Mucosa of rectum (tissue), 2 donors: ENCODE data around the gene DOK7.

Experiments
- H3K27ac ChIP-seq, 2 donors: one replicate each; pipeline ENCODE4 v1.7.0; 2013; ENCODE audit warnings: inconsistent platforms in 2 of 2, low read depth in 2 of 2, low read length in 2 of 2
- H3K27me3 ChIP-seq, 2 donors: one replicate each; pipeline ENCODE4 v1.7.0; 2013; ENCODE audit warnings: low read length in 2 of 2; ENCODE audit not compliant: control insufficient read depth in 2 of 2, insufficient read depth in 2 of 2
- H3K36me3 ChIP-seq, 2 donors: one replicate each; pipeline ENCODE4 v1.7.0; 2013; ENCODE audit warnings: low read length in 2 of 2; ENCODE audit not compliant: control insufficient read depth in 2 of 2, insufficient read depth in 2 of 2
- H3K4me1 ChIP-seq, 2 donors: one replicate each; pipeline ENCODE4 v1.7.0; 2013; ENCODE audit warnings: low read length in 2 of 2, mild to moderate bottlenecking in 1 of 2; ENCODE audit not compliant: control insufficient read depth in 2 of 2, insufficient read depth in 2 of 2
- H3K4me3 ChIP-seq, 2 donors: one replicate each; pipeline ENCODE4 v1.7.0; 2013; ENCODE audit warnings: low read length in 2 of 2
- H3K9ac ChIP-seq, 2 donors: one replicate each; pipeline ENCODE4 v1.7.0; 2013; ENCODE audit warnings: low read length in 2 of 2, low read depth in 1 of 2, mild to moderate bottlenecking in 1 of 2
- H3K9me3 ChIP-seq, 2 donors: one replicate each; pipeline ENCODE4 v1.7.0; 2013; ENCODE audit warnings: low read length in 2 of 2; ENCODE audit not compliant: control insufficient read depth in 2 of 2
- donor health status: healthy.
- donor health status: Normal muscosa, but diverticular disease.

DOK7 gene

GRCh38 chr4:3488820-3489219 lies 25.7 kb downstream of the DOK7 start:
- Histone ChIP-seq H3K9me3 (no peaks in the 10 kb centered on the region), H3K27ac (no peak overlapping the region), H3K27me3 (peaks cover 13 to 17% of the 10 kb centered on the region in 2 donors), H3K36me3 (no peaks in the 10 kb centered on the region), H3K4me3 (no peak overlapping the region), H3K9ac (no peak overlapping the region), H3K4me1 (peaks cover 12 to 13% of the 10 kb centered on the region in 2 donors)

- H3K4me3 ChIP-seq = no peak overlapping the region
Measured at GRCh38 chr4:3489451-3489962, 26.4 kb downstream of the DOK7 start.

GRCh38 chr4:3491681-3492405 lies 28.7 kb downstream of the DOK7 start:
- H3K9me3 ChIP-seq = no peaks in the 10 kb centered on the region
- peaks cover 6 to 15% of the 10 kb centered on the region in 2 donors for H3K27me3 ChIP-seq
- H3K4me3 ChIP-seq = no peak overlapping the region
- no peak overlapping the region for H3K27ac ChIP-seq
- no peak overlapping the region for H3K9ac ChIP-seq
- H3K4me1 ChIP-seq = no peaks in the 10 kb centered on the region
- H3K36me3 ChIP-seq = no peaks in the 10 kb centered on the region

More at GRCh38 chr4:3489451-3489962, 26.4 kb downstream of the DOK7 start:
- Histone ChIP-seq H3K9ac (no peak overlapping the region), H3K27me3 (peaks cover 11 to 17% of the 10 kb centered on the region in 2 donors), H3K9me3 (no peaks in the 10 kb centered on the region), H3K4me1 (peaks cover 6 to 9% of the 10 kb centered on the region in 2 donors), H3K27ac (no peak overlapping the region), H3K36me3 (no peaks in the 10 kb centered on the region)

- peaks cover 6 to 12% of the 10 kb centered on the region in 2 donors for H3K27me3 ChIP-seq
- H3K36me3 ChIP-seq = no peaks in the 10 kb centered on the region
- no peaks in the 10 kb centered on the region for H3K4me1 ChIP-seq
- no peak overlapping the region for H3K9ac ChIP-seq
- no peaks in the 10 kb centered on the region for H3K9me3 ChIP-seq
- H3K4me3 ChIP-seq = no peak overlapping the region
- no peak overlapping the region for H3K27ac ChIP-seq
Measured at GRCh38 chr4:3492741-3493719, 29.9 kb downstream of the DOK7 start.

- H3K4me1 ChIP-seq = no peaks in the 10 kb centered on the region
- H3K4me3 ChIP-seq = no peak overlapping the region
- no peaks in the 10 kb centered on the region for H3K36me3 ChIP-seq
- no peak overlapping the region for H3K9ac ChIP-seq
- H3K27ac ChIP-seq = no peak overlapping the region
- H3K9me3 ChIP-seq = no peaks in the 10 kb centered on the region
- peaks cover 6 to 12% of the 10 kb centered on the region in 2 donors for H3K27me3 ChIP-seq
Measured at GRCh38 chr4:3493720-3494461, 30.8 kb downstream of the DOK7 start.

- H3K36me3 ChIP-seq = no peaks in the 10 kb centered on the region
- no peaks in the 10 kb centered on the region for H3K4me1 ChIP-seq
- H3K27ac ChIP-seq = no peak overlapping the region
- H3K27me3 ChIP-seq = peaks cover 6 to 12% of the 10 kb centered on the region in 2 donors
- no peaks in the 10 kb centered on the region for H3K9me3 ChIP-seq
- no peak overlapping the region for H3K4me3 ChIP-seq
- H3K9ac ChIP-seq = no peak overlapping the region
Measured at GRCh38 chr4:3494462-3494871, 31.4 kb downstream of the DOK7 start.

- H3K9ac ChIP-seq = no peak overlapping the region
- H3K27ac ChIP-seq = no peak overlapping the region
- H3K9me3 ChIP-seq = no peaks in the 10 kb centered on the region
- H3K4me1 ChIP-seq = no peaks in the 10 kb centered on the region
- H3K27me3 ChIP-seq = peaks cover 6 to 12% of the 10 kb centered on the region in 2 donors
- no peak overlapping the region for H3K4me3 ChIP-seq
- H3K36me3 ChIP-seq = no peaks in the 10 kb centered on the region
Measured at GRCh38 chr4:3495204-3495975, 32.3 kb downstream of the DOK7 start.

GRCh38 chr4:3496021-3496420 lies 32.9 kb downstream of the DOK7 start:
- Histone ChIP-seq H3K27ac (no peak overlapping the region), H3K9ac (no peak overlapping the region), H3K9me3 (no peaks in the 10 kb centered on the region), H3K27me3 (peaks cover 3 to 12% of the 10 kb centered on the region in 2 donors), H3K4me1 (no peaks in the 10 kb centered on the region), H3K4me3 (no peak overlapping the region), H3K36me3 (no peaks in the 10 kb centered on the region)

GRCh38 chr4:3497095-3497494 lies 34.0 kb downstream of the DOK7 start:
- H3K9ac ChIP-seq = no peak overlapping the region
- H3K4me1 ChIP-seq = no peaks in the 10 kb centered on the region
- H3K27me3 ChIP-seq = peaks cover 2 to 12% of the 10 kb centered on the region in 2 donors
- H3K36me3 ChIP-seq = no peaks in the 10 kb centered on the region
- no peaks in the 10 kb centered on the region for H3K9me3 ChIP-seq
- H3K27ac ChIP-seq = no peak overlapping the region
- H3K4me3 ChIP-seq = no peak overlapping the region
